GM18519 (cell line): ENCODE results near the gene IFNA7.
"Not testable (repeated sequence)": the region's sequence is repeated elsewhere in the genome, so short reads cannot be mapped to it uniquely, and the experiment has no call there.

Experiments
- ATAC-seq: cut with Tn5 transposase; IDR thresholded peaks from one replicate; pipeline ENCODE4 v1.9.1; 2021; ENCODE audit warnings: mild to moderate bottlenecking, moderate library complexity; ENCODE audit not compliant: unreplicated experiment, low FRiP score

Gene IFNA7

DNA sequence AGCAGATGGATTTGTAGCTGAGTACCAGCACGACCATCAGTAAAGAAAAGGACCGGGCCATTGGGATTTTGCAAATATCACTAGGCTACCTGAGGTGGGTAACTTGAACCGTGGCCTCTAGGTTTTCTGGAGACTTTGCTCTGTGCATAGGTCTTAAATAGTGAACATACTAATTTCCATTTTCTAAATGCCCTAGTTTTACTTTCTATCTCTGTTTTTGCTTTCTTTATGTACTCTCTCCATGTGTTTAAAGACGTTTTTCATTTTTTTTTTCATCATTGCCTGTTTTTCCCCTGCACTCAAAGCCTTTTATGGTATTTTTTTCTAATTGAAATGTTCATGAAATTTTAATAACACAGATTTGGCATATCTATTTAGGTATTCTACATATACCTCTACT is at the start of gene IFNA7:
Gene IFNA7, minus strand, starts transcription at position 101 of the 400 bp plus-strand sequence. Its CDS starts 40 bp downstream, at position 61.
- not testable (repeated sequence) for ATAC-seq

GRCh38 chr9:21251638-21252037 is 49.6 kb upstream of the IFNA7 start:
- no peak for ATAC-seq

DNA sequence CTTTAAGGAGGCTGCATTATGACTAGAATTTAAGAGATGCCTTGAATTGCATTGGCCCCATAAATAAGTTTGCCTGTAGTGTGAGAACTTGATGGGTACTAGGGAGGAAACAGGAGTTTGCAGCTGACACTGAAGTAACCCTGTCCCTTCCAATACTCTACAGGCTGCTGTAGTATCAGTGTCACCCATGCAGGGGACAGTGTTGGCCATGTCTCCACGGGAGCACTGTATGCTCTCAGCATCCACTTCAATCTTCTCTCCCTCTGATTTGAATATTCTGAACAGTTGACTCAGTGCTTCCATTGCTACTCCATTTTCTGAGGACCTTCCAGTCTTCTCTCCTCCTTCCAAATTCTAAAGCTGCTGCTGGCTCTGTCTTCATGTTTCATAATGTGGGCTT is 49.2 kb upstream of the IFNA7 start:
- ATAC-seq = no peak

DNA sequence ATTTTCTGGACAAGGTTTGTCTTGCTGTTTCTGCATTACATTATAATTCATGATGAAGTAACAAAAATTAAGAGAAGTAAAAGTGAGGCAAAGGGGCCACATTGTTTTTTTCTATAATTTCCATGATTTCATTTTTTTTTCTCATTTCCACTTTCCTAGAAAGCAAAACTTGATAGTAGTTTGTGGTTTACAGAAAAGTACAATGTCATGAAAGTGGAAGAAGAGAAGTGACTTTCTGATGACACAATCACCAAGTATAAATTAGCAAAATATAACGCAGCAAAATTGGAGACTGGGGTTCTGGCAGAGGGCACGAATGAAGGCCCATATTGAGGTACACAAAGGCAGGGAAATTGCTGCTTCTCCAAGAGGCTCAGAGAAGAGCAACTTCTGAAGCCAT is 42.8 kb upstream of the IFNA7 start:
- ATAC-seq = no peak

DNA sequence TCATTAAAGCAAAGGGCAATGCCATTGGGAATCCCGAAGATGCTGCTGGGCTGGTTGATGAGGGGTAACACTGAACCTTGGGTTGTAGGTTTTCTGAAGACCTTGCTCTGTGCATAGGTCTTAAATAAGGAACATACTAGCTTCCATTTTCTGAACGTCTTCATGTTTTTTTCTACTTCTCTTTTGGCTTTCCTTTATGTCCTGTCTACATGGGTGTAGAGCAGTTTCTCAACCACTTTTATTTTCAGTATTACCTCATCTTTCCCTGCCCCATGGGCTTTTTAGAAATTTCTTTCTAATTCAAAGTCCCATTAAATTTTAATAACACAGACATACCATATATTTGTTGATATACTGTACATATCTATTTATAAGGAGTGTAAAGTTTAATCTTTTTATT is 37.9 kb upstream of the IFNA7 start, which contains the start of gene IFNA14:
Gene IFNA14, minus strand, starts transcription at position 95 of the 400 bp plus-strand sequence. Its CDS starts 70 bp downstream, at position 25.
- no peak for ATAC-seq

- not testable (repeated sequence) for ATAC-seq
Observed at GRCh38 chr9:21236360-21236714, 34.3 kb upstream of the IFNA7 start.

GRCh38 chr9:21235468-21236359 is 33.7 kb upstream of the IFNA7 start:
- peak; percentile 86 for ATAC-seq

- no peak for ATAC-seq
Observed at GRCh38 chr9:21234153-21234687, 32.2 kb upstream of the IFNA7 start.

DNA sequence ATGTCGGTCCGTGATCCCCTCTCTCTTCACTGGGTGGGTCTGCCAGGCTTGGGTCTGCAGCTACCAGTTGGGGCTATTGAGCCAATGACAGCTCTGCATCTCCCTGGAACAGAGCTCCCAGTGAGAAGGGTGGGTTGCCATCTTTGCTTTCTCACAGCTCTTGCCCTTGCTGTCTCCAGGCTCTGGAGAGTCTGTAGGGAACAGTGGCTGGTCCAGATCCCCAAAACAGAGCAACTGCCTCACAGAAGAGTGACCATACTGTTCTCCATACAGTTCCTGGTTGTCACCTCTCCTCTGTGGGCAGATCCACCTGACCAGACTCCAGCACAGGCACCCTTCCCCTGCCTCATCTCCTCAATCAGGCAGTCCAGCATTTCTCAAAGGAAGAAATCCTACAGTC is 31.3 kb upstream of the IFNA7 start:
- ATAC-seq = no peak

- ATAC-seq = no peak
Observed at GRCh38 chr9:21228122-21228521, 26.1 kb upstream of the IFNA7 start, which contains the start of gene IFNA17. Gene IFNA17, minus strand, starts transcription at chr9:21228222. Its CDS starts 49 bp downstream, at chr9:21228173.

DNA sequence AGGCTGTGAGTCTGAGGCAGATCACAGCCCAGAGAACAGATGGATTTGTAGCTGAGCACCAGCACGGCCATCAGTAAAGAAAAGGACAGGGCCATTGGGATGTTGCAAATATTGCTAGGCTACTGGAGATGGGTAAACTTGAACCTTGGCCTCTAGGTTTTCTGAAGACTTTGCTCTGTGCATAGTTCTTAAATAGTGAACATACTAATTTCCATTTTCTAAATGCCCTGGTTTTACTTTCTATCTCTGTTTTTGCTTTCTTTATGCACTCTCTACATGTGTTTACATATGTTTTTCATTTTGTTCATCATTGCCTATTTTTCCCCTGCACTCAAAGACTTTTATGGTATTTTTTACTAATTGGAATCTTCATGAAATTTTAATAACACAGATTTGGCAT is 15.2 kb upstream of the IFNA7 start, which contains the start of gene IFNA16:
Gene IFNA16, minus strand, starts transcription at position 101 of the 400 bp plus-strand sequence. Its CDS starts 6 bp downstream, at position 95.
- ATAC-seq = not testable (repeated sequence)

GRCh38 chr9:21213411-21214326 is 11.7 kb upstream of the IFNA7 start:
- ATAC-seq = peak; percentile 79

GRCh38 chr9:21212160-21212559 is 10.2 kb upstream of the IFNA7 start:
- ATAC-seq = not testable (repeated sequence)

DNA sequence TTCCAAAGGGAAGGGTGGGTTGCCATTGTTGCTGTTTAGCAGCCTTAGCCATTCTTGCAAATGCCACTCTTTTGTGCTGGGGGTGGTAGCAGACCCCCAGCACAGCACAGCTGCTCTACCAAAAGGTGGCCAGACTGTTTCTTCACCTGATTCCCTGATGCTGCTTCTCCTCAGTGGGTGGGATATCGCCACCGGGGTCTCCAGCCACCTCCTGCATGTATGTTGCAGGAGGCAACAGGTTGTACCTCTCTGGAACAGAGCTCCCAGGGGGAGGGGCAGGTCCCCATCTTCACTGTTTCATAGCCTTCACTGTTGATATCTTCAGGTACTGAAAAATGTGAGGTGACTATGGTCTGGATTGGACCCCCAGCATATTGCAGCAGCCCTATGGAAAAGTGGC is 8.8 kb upstream of the IFNA7 start:
- not testable (repeated sequence) for ATAC-seq

DNA sequence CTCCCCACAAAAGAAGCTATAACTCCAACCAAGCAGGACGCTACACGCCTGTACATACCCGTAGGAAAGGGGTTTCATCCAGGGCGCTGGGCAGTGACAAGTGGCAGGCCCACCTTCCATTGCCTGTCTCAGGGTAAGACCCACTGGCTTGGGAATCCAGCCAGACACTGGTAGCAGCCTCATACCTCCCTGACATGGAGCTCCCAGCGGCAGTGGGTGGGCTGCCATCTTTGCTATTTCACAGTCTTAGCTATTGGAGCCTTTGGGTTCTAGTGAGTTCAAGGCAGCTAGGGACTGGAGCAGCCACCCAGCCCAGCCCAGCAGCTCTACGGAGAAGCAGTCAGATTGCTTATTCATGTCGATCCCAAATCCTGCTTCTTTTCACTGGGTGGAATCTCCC is 8.3 kb upstream of the IFNA7 start:
- no peak for ATAC-seq

GRCh38 chr9:21207043-21207442 is 5.0 kb upstream of the IFNA7 start, which contains the start of gene IFNA10:
Gene IFNA10, minus strand, starts transcription at chr9:21207143. Its CDS starts 46 bp downstream, at chr9:21207097.
- not testable (repeated sequence) for ATAC-seq

DNA sequence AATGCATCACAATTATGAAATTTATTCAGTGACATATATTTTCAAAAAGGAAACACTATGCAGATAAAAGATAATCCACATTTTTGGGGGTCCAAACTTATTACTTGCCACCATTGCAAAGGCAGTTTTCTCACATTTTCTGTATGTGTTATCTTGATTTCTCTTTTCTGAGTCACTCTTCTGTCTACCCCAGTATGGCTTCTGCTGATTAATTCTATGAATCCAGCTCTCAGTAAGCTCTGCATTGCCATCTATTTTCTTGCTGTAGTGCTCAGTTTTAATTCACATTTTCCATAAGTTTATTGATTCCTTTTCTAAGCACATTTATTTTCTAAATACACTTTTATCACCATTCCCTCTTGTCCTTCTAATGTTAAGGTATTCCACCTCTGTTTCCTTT is 3.2 kb upstream of the IFNA7 start:
- ATAC-seq = no peak

DNA sequence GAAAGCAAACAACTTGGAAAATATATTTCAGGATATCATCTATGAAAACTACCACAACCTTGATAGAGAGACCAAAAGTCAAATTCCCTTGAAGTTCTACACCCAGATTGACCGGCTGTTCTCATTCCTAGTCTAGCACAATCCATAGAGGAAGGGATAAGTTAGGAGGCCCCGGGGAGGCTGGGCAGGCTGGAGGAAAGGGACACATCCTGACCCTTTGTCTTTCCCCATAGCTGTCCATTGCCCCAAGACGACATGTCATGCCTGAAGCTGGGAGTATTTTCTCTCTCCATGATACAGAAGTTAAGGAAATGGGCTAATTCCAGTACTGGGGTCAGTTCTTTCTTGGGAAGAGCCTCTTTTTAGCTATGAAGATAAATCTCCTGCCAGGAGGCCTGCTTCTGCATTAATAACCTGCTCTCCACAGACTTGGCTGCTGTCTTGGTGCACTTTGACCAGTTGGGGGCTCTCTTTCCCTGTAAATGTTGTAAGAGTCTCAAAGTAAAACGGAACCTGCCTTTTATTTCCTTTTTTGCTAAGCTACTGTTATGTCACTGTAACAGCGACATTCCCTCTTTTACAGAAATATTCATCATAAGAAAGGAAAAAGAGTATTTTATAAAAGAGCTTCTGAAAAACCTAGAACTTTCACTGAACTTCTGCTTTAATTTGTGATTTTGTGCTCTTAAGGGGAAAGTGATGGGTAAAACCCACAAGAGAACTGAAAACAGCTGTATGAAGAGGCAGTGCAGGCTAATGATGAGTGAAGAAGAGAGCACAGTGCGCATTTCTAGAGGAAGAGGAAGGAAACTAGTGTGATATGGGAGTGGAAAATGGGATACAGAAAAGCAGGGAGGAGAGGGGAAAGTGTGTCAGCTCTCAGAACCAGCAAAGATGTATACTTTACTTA is 6.9 kb downstream of the IFNA7 start:
- ATAC-seq = peak; percentile 82

DNA sequence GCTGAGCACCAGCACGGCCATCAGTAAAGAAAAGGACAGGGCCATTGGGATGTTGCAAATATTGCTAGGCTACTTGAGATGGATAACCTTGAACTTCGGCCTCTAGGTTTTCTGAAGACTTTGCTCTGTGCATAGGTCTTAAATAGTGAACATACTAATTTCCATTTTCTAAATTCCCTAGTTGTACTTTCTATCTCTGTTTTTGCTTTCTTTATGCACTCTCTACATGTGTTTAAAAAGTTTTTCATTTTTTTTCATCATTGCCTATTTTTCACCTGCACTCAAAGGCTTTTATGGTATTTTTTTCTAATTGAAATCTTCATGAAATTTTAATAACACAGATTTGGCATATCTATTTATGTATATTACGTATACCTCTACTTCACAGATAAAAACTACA is 14.5 kb downstream of the IFNA7 start, which contains the start of gene IFNA4:
Gene IFNA4, minus strand, starts transcription at position 101 of the 400 bp plus-strand sequence. Its CDS starts 56 bp downstream, at position 45.
- ATAC-seq = not testable (repeated sequence)
